IPS-NIHi7 (cell line): ENCODE measurements around the gene FXN.
"Not testable (repeated sequence)": the region's sequence is repeated elsewhere in the genome, so short reads cannot be mapped to it uniquely, and the experiment has no call there.

Experiments used
- DNase-seq: peaks from one replicate; pipeline ENCODE4 v3.0.0; 2012; ENCODE audit warnings: mixed read lengths; ENCODE audit errors: extremely low spot score

Gene FXN

GRCh38 chr9:69070201-69070600 lies 34.6 kb downstream of the FXN start:
- no peak for DNase-seq

- no peak for DNase-seq
Observed at GRCh38 chr9:69071059-69071458, 35.5 kb downstream of the FXN start.

GRCh38 chr9:69073103-69073502 lies 37.6 kb downstream of the FXN start:
- no peak for DNase-seq

- no peak for DNase-seq
Observed at GRCh38 chr9:69074801-69075200, 39.2 kb downstream of the FXN start.

GRCh38 chr9:69076550-69076949 lies 41.0 kb downstream of the FXN start:
- no peak for DNase-seq

GRCh38 chr9:69078069-69078468 lies 42.5 kb downstream of the FXN start:
- DNase-seq: no peak

- no peak for DNase-seq
Observed at GRCh38 chr9:69078581-69078980, 43.0 kb downstream of the FXN start.

- DNase-seq: no peak
Observed at GRCh38 chr9:69079186-69079585, 43.6 kb downstream of the FXN start.

- no peak for DNase-seq
Observed at GRCh38 chr9:69081261-69081660, 45.7 kb downstream of the FXN start.

GRCh38 chr9:69083321-69083720 lies 47.8 kb downstream of the FXN start:
- no peak for DNase-seq

GRCh38 chr9:69085569-69086283 lies 50.2 kb downstream of the FXN start:
- DNase-seq: no peak

- DNase-seq: no peak
Observed at GRCh38 chr9:69086312-69086711, 50.8 kb downstream of the FXN start.

GRCh38 chr9:69086769-69087168 lies 51.2 kb downstream of the FXN start:
- no peak for DNase-seq

- DNase-seq: no peak
Observed at GRCh38 chr9:69089082-69089481, 53.5 kb downstream of the FXN start.

- peak; percentile 69 for DNase-seq
Observed at GRCh38 chr9:69089491-69089890, 53.9 kb downstream of the FXN start.

- DNase-seq: peak; percentile 51
Observed at GRCh38 chr9:69090140-69090750, 54.7 kb downstream of the FXN start.

GRCh38 chr9:69090946-69091345 lies 55.4 kb downstream of the FXN start:
- no peak for DNase-seq

GRCh38 chr9:69093471-69094103 lies 58.0 kb downstream of the FXN start:
- no peak for DNase-seq

GRCh38 chr9:69094361-69095135 lies 59.0 kb downstream of the FXN start:
- not testable (repeated sequence) for DNase-seq

- no peak for DNase-seq
Observed at GRCh38 chr9:69097064-69097463, 61.5 kb downstream of the FXN start.

GRCh38 chr9:69097923-69098593 lies 62.5 kb downstream of the FXN start:
- no peak for DNase-seq
